ENCODE measurements around the gene RPL9. TPM values are rescaled to one million over a fixed set of nuclear protein-coding genes. Genes with fewer than 3 reads are reported as not detected.
"Not testable (repeated sequence)": the region's sequence is repeated elsewhere in the genome, so short reads cannot be mapped to it uniquely, and the experiment has no call there.

RPL9 gene
- total RNA-seq: 1,000 to 10,000 TPM; 1,080 to 1,082 TPM
- long read RNA-seq, transcript RPL9-214 (8 exons, 2,354 nt): major isoform, 42 of 45 reads
- long read RNA-seq, partial matches to known transcripts: 0 of 45 reads
- long read RNA-seq, other reads (novel, unspliced or antisense): 2 of 45 reads

DNA sequence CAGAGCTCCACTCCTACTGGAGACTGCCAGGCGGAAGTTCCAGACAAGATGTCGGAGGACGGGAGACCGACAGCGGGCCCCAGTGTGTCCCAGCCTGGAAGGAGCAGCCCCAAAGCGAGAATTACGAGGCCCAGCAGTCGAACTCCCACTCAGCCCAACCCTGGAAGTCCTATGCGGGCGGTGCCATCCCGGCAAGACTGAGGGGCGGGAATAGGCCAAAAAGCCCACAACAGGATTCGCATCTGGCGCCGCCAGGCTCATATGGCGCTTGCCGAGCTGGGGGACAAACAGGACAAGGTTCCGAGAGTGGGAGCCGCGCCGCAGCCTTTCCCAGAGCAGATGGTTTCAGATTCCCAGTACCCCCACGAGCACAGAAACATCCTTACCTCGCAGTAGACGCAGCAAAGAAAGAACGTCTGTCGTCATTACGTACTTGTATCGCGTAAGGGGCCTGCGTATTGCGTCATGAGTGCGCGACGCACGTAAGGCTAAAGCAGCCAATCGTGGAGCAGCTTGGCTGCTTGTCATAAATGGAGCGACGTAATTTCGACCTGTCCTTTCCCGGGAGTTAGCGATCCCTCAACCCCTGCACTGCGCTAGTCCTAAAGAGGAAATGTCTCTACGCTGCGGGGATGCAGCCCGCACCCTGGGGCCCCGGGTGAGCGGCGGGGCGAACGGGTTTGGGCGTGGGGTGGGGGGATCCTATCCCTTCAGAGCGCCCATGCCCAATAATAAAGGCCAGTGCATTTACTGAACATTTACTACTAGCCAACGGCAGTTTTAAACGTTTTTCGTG, at the start of gene RPL9, which contains the start of gene LIAS:
RPL9 (minus strand) TSS at position 418 of the 796 bp plus-strand sequence. CDS start 483 bp downstream, outside the sequence.
LIAS (plus strand) TSS at position 552 of the 796 bp plus-strand sequence; CDS start at position 614, 62 bp downstream.
- ATAC-seq (peak; percentile 97), DNase-seq (peak; percentile 97)
- intact Hi-C loops (cut with DNase I): loop anchor here in 1 of 2 donors (10.0 kb wide), 1 partner anchor 516 kb away; the partner anchor contains the start of gene PDS5A

DNA sequence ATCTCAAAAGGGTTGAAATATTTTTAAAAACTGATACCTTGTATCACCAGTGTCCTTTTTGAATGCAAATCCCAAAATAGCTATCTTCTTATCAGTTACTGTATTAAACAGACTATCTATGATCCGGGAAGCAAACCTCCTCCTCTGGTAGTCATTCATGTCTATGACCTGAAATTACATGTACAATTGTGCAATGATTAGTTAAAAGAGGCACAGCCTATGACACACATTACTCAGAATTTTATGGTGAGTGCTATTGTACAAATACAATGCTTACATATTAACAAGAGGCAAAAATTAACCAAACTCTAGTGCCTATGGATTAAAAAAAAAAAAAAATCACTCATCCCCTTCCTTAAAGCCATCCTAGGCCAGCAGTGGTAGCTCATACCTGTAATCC, 46.9 kb upstream of the RPL9 start:
- DNase-seq (no peak), ATAC-seq (no peak)
- intact Hi-C loops (cut with DNase I): no loop called here

DNA sequence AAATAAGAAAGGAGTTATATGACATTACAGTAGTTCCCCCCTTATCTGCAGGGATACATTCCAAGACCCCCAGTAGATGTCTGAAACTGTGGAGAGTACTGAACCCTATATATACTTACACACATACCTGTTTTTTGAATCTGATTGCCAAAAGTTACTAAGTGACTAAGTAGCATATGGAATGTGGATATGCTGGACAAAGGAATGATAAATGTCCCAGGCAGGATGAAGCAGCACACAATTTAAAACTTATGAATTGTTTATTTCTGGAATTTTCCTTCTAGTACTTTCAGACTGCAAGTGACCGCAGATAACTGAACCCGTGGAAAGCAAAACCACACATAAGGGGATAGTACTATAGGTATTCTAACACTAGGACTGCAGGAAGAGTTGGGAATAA, 45.8 kb upstream of the RPL9 start:
- ATAC-seq (no peak), DNase-seq (no peak)
- intact Hi-C loops (cut with DNase I): no loop called here

DNA sequence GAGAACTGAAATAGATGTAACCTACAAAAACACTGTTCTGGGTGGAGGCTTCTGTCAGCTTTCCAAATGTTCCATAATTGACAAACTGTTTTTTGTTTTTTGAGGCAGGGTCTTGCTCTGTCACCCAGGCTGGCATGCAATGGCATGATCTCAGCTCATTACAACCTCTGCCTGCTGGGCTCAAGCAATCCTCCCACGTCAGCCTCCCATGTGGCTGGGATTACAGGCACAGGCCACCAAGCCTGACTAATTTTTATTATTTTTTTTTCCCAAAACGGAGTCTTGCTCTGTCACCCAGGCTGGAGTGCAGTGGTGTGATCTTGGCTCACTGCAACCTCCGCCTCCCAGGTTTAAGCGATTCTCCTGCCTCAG, 43.9 kb upstream of the RPL9 start:
- ATAC-seq (peak in 1 of 2 donors; percentile 33), DNase-seq (peak; percentile 60)
- intact Hi-C loops (cut with DNase I): not testable (repeated sequence)

DNA sequence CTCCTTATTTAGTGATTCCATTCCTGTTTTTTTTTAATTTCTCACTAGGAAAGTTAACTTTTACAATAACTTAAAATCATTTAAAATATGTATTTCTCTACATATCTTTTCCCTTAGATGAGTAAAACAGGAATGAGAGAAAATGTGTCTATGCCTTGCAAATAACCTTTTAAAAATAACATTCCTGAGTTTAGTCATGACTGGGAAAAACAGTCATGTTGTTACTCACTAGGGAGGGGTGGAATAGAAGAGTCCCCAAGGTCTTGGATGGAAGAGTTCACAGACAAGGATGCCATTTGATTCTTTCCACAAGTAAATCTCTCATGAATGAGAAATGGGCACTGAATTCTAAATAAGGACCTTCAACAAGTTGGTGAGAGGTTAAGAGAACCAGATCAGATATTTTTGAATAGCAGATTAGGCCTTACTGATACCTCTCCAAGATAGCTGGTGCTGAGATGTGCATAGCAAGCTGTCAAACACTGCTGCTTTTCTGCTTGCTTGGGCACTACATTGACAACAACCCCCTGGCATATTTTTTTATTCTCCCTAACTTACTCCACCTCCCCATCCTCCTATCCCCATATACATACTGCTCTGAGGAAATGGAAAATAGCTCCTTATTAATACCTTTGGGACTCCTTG, 43.4 kb upstream of the RPL9 start:
- intact Hi-C loops (cut with DNase I): no loop called here
- ATAC-seq (peak in 1 of 2 donors; percentile 86), DNase-seq (no peak)

DNA sequence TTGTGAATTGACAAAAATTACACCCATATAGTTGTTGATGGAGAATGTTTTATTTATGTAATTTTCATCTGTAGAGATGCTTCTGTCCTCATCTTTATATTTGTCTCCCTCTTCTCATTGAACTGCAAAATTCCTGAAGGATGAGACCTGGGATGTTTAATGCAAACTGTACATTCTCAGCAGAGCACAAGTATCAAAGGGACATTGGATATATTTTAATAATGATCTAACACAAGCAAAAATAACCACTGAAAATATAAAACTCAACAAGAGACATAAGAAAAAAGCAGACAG, 40.0 kb upstream of the RPL9 start:
- intact Hi-C loops (cut with DNase I): no loop called here
- DNase-seq (no peak), ATAC-seq (no peak)

DNA sequence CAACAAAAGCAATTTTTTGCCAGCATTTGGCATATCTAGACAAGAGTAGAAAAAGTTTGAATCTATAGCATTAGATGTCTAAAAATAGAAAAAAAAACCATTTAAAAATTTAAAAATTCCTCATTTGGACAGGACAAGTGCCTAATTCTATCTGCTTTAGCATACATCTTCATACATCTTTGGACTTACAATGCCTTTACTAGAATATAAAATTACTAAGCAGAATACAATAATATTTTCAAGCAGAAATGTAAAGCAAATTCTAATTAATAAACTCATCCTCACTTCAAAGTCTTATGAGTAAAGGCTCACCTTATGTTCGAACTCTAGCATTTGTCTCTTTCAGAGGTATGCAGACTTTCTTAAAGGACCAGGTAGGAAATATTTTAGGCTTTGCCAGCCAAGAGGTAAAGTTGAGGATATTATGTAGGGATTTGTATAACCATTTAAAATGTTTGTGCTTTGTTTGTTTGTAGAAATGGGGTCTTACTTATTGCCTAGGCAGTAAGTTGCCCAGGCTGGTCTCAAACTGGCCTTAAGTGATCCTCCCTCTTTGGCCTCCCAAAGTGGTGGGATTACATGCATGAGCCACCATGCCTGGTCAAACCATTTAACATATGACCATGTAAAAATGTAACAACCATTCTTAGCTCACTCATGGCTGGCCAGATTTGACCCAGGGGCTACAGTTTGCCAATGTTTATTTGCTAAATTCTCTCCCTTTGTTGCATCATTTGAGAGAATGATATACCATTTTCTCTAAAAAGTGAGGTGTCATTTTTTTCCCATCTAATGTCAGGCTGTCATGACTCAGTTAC, 39.4 kb upstream of the RPL9 start:
- intact Hi-C loops (cut with DNase I): no loop called here
- DNase-seq (no peak), ATAC-seq (no peak)

DNA sequence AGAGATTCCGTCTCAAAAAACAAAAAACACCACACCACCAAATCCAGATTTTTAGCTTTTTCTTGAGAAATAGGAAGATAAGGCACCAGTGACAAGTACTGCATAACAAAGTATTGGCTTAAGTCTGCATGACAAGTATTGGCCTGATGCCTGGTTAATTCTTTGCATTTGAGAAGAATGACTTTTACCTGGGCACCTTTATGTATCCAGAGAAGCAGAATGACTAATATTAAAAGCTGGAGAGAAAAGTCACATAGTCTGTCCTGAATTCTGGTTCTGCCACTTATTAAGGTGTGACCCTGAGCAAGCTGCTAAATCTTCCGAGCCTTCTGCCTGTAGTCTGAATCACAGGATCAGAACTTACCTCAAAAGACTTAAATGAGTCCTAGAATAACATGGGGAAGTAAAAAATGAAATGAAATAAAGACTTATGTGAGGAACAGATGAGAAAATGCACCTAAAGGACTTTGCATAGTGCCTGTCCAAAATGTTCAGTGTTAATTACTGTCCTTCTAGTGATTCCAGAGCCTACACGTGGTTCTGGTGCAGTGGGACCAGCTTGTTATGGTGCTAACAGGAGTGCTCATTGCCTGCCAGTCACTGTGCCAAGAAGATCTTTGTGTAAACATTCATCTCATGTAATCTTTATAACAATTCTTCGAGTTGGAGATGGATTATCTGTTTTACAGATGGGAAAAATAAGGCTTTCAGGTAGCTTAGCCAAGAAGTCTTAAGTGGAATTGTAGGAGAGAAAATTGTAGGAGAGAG, 36.9 kb upstream of the RPL9 start:
- ATAC-seq (no peak), DNase-seq (no peak)
- intact Hi-C loops (cut with DNase I): no loop called here

DNA sequence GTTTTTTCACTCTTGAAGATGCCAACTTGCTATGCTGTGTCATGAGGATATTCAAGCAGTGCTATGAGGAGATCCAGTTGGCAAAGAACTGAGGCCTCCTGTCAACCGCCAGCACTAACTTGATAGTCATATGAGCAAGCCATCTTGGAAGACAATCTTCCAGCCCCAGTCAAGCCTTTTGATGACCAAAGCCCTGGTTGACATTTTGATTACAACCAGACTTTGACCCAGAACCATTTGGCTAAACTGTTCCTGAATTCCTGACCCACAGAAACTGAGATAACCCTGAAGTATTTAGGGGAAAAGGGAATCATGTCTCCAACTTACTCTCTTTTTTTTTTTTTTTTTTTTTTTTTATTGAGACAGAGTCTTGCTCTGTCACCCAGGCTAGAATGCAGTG, 35.6 kb upstream of the RPL9 start:
- no peak for DNase-seq
- ATAC-seq: no peak
- intact Hi-C loops (cut with DNase I): no loop called here

DNA sequence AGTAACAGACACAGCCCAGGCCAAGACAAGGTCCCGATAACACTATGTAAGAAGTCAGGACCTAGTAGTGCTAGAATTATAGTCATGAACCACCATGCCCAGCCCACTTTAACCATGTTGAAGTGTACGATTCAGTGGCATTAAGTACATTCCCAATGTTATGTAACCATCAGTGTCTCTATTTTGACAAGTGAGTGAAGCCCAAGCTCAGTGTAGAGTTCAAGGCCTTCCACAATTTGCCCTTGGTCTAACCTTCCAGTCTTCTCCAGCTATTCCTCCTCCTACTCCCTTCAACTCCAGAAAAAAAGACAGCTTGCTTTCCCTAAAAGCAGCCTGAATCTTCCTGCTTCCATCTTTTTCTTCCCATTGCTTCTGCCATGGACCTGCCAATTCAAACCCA, 31.6 kb upstream of the RPL9 start:
- ATAC-seq (no peak), DNase-seq (no peak)
- intact Hi-C loops (cut with DNase I): no loop called here

DNA sequence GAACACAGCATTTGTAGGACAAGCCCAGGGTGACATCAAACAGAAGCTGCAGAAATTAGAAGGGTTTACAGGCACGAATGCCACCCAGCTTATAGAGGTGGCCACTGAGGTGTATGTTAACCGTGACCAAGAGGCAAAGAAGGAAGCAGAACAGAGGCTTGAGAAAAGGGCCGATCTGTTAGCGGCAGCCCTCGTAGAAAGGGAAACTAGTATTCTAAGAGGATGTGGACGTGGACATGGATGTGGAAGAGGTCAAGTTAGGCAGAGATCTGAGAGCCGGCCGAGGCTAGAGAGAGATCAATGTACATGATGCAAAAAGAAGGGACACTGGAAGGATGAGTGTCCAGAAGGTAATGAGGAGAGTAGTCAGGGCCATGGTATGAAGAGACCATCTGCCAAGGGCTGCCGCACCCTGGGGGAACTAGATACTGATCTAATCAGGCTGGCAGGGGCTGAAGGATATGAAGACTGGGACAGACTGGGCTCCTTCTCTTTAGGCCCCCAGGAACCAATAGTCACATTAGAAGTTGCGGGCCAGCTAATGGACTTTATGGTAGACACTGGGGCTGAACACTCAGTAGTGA, 27.6 kb upstream of the RPL9 start:
- ATAC-seq: no peak
- no peak for DNase-seq
- intact Hi-C loops (cut with DNase I): no loop called here

DNA sequence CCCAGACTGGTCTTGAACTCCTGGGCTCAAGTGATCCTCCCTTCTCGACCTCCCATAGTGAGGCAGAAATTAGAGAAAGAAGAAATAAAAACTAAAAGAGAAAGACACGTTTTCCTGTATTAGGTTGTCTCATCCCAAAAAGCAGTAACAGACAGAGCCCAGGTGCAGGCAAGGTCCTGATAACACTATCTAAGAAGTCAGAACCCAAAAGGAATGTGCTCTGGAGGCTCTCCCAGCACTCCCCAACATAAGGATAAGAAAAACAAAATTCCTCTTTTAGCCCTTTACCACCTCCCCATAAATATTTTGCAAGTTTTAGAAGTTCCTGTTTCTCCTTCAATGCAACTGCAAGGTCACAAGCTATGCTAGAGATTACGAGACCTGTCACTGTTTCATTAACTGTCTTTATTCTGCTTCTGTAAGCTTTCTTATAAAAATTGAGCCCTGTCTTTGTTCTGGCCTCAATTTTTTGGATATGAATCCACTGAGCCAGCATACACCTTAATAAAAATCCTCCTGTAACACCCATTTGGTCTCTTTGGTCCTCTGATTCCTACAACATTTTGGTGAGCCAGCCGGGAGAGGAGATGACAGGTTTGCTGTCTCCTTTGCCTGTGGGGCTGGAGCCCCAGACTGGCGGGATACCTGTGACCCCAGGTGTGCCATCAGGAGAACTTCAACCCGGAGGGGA, 26.0 kb upstream of the RPL9 start:
- DNase-seq (no peak), ATAC-seq (no peak)
- intact Hi-C loops (cut with DNase I): no loop called here

DNA sequence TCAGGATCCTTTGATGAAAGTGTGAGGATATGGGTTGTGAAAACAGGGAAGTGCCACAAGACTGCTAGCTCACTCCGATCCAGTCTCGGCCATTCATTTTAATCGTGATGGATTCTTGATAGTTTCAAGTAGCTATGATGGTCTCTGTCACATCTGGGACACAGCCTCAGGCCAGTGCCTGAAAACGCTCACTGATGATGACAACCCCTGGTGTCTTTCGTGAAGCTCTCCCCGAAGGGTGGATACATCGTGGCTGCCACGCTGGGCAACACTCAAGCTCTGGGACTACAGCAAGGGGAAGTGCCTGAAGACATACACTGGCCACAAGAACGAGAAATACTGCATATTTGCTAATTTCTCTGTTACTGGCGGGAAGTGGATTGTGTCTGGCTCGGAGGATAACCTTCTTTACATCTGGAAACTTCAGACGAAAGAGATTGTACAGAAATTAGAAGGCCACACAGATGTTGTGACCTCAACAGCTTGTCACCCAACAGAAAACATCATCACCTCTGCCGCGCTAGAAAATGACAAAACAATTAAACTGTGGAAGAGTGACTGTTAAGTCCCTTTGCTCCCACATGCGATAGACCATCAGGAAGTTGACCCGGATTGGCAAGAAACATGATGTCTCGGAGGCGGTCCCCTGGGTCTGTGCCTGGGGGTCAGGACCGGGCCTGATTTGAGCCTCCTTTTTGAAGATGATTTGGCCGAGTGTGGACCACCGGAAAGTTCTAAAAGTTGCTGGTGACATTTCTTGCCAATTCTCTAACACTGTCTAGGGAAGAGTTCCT, 22.4 kb upstream of the RPL9 start:
- ATAC-seq (no peak), DNase-seq (no peak)
- intact Hi-C loops (cut with DNase I): no loop called here

DNA sequence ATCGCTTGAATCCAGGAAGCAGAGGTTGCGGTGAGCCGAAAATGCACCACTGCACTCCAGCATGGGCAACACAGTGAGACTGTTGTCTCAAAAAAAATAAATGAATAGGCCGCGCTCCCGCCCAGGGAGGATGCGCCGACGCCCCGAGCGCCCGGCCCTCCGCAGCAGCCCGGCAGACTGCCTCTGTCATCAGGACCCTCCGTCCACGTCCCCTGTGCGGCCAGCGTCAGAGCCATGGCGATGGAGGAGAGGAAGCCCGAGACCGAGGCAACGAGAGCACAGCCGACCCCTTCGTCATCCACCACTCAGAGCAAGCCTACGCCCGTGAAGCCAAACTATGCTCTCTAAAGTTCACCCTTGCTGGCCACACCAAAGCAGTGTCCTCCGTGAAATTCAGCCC, 21.5 kb upstream of the RPL9 start:
- DNase-seq (no peak), ATAC-seq (no peak)
- intact Hi-C loops (cut with DNase I): no loop called here

DNA sequence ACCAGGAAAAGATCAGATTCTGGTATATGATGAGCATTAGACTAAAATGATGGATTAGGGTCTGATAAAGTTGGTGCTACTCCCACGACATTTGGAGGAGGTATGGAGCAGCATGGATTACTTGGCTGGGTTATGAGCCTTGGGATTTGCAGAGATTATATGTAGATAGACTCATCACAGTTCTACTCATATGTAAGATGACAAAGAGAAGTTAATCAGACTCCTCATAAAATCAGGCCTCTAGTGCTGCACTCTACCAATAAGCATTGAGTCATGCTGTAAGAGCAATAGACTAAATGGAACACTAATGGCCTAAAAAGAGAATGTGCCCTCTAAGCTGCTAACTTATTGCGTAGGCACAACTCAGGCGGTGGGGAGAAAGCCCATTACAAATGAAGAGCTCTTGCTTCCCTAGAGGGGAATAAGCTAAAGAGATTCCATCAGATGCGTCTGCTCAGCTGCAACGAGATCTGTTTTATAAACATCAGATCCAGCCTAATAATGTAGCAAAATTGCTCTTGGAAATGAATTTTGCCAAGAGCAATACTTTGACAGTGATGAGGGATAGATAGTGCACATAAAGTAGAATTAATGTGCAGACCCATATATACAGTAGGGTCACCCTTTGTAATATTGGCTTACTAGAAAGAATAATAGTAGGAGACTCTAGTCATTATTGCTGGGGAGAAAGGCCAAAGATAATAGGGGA, 17.6 kb upstream of the RPL9 start:
- intact Hi-C loops (cut with DNase I): no loop called here
- ATAC-seq (no peak), DNase-seq (no peak)

DNA sequence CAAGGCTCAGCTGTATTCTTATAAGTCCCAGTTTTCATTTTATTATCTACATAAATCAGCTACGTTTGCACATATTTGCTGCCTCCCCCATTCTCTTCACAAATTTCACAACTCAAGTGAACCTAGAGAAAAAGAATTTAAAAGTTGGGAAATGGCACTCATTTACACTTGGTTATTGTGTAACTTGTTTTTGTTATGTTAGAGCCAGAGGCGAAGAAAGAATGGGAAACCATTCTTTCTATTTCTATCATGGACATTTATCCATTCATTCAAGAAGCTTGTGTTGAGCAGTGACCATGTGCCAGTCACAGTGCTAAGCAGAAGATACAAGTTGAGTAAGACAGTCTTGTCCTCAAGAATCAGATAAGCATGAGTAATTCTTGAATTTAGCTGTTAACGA, 13.7 kb upstream of the RPL9 start:
- no peak for ATAC-seq
- DNase-seq: no peak
- intact Hi-C loops (cut with DNase I): no loop called here

DNA sequence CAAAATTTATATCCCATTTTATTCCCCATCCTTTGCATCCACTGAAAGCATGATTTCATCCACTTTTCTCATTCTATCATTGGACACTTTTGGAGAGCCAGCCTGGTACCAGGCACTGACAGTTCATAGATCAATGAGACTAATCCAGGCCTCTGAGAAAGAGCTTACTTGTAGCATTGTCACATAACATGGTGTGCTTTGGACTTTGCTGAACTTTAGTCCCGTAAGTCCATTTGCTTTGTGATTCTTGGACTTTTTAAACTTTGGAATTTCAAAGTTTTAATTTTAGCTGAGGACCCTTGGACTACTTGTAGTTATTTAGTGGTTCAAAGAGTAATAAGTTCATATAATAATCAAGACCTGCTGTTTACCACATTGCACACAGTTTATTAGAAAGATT, 11.7 kb upstream of the RPL9 start:
- intact Hi-C loops (cut with DNase I): no loop called here
- ATAC-seq: no peak
- DNase-seq: no peak

All from left cardiac atrium (tissue), 4 donors.